ENCODE measurements around the gene FLT4. TPM values are rescaled to one million over a fixed set of nuclear protein-coding genes. Genes with fewer than 3 reads are reported as not detected.
A peak's percentile ranks its signal among the peaks of the same experiment; 100 is the strongest.

The FLT4 gene
- total RNA-seq, 2 donors from 2014 or later: 18.0 to 29.6 TPM

DNA sequence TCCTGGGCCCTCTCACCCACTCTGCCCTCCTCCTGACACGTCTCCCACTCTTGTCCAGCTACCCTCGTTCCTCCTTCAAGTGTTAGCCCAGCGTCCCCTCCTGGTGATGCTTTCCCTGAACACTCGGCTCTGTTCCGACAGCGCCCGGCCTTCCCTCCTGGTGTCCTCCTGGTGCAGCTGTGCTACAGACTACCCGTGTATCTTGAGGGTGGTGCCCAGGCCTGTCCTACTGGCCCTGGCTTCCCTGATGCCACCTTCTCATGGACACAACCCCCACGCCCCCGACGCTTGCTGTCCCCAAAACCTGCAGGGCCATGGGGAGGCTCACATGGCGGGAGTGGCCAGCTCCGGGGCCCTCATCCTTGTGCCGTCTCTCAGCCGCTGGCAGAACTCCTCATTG lies 36.7 kb downstream of the FLT4 start:
- intact Hi-C loops (cut with DNase I): no loop called here
- DNase-seq (ENCODE audit: low spot score): no peak

DNA sequence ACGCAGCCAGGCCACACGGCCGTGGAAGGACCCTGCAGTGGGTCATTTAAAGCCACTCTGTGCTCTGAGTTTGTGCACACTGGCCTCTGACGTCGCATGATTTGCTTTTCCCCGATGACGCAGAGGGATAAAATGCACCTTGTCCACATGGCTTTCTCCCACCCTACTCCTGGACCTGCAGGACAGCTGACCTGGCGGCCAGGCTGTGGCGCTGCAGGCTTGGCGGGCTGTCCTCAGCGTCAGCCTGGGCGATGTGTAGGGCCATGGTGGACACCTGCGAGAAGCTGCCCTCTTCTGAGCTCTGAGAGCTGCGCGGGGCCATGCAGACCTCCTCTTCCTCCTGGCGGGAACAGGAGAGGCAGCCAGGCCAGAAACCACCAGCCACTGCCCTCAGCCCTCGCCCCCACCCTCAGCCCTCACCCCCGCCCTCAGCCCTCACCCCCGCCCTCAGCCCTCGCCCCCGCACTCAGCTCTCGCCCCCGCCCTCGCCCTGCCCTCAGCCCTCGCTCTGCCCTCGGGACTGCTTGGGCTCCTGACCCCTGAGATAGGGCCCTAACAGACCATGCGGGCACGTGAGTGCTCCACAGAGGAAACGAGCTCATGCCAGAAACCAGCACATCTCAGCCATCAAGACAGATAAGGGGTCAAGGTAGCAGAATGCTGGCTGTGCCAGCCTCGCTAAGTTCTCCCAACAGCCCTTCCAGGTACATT lies 38.1 kb downstream of the FLT4 start:
- no peak for DNase-seq (ENCODE audit: low spot score)
- intact Hi-C loops (cut with DNase I): no loop called here

DNA sequence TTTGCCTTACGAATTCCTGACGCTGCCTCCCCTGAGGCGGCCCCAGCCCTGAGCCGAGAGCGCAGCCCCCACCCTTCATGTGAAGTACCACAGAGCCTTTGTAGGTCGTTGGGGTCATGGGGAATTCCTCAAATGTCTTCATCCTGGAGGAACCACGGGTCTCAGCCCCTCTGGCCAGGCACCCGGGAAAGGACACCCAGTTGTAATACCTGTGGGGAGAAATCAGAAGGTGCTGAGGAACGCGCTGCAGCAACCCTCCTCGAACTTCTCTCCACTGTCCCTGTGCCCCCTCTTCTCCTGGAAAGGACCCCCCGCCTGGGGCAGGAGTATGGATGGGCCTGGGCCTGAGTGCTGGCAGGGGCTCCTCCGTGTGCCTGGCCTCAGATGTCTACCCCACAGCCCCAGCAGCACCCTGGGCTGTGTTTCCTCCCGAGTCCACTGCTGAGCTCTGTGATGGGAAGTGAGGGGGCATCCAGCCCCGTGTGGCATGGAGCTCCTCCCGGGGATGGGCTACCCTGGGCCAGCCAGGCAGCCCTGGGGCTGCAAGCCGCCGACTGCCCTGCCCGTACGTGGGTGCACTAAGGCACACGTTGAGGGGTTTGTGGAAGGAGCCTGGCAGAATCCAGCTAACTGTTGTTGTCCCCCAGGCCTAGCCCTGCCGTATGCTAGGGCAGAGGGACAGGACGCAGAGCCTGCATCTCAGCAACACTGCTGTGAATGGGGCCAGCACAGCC lies 39.4 kb downstream of the FLT4 start:
- no peak for DNase-seq (ENCODE audit: low spot score)
- intact Hi-C loops (cut with DNase I): no loop called here

DNA sequence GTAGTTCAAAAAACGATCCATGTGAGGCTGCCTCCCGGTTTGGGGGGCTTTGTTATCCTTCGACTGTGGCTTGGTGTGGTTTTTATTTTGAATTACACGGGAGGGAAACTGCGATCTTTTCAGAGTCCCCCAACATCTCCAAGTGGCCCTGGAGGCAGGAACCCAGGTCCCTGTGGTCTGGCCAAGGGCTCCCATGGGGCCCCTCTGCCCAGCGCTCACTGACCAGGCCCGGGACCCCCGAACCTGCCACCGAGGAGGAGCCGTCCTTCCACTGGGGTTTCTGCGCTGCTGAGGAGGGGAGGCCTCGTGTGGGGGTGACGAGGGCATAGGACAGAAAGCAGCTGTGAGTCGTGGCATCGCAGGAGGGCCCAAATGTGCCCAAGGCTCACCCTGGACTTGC lies 40.0 kb downstream of the FLT4 start:
- no peak for DNase-seq (ENCODE audit: low spot score)
- intact Hi-C loops (cut with DNase I): no loop called here

DNA sequence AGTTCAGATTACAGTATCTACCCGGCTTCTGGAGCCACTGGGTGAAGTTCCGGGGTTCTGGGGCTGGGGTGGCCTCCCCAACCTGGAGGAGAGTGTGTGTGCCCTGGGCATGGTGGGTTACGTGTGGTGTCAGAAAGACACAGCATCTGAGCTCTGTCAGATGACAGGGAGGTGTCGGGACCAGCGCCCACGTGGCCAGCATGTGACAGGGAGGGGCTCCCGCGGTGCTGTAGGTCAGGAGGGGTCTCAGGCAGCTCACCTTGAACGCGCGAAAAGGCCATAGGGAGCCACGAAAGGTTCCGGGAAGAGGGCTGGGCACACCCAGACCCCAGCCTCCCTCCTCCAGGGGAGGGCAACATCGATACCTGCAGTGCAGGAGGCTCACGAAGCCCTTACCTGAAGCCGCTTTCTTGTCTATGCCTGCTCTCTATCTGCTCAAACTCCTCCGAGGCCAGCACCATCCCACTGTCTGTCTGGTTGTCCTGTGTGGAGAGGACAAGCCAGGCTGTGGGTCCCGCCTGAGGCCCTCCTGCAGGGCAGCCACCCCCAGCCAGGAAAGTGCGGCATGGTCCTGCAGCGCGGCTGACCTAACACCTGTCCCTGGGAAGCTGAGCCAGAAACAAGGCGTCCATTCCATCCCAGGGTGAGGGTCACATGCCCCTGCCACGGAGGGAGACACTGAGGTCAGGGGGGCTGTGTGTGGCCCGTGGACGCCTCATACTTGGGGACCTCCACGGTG lies 40.7 kb downstream of the FLT4 start:
- no peak for DNase-seq (ENCODE audit: low spot score)
- intact Hi-C loops (cut with DNase I): no loop called here

DNA sequence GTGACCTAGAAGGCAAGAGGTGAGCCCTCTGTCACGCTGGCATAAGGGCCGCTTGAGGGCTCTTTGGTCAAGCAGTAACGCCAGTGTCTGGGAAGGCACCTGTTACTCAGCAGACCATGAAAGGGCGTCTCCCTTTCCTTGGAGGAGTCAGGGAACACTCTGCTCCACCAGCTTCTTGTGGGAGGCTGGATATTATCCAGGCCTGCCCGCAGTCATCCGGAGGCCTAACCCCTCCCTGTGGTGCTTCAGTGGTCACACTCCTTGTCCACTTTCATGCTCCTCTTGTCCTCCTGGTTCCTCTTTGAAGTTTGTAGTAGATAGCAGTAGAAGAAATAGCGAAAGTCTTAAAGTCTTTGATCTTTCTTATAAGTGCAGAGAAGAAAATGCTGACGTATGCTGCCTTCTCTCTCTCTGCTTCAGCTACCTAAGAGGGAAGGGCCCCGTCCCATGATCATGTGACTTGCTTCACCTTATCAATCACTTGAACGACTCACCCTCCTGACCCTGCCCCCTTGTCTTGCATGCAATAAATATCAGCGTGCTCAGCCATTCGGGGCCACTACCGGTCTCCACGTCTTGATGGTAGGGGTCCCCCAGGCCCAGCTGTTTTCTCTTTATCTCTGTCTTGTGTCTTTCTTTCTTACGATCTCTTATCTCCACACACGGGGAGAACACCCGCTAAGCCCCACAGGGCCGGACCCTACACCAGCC lies 41.4 kb downstream of the FLT4 start:
- intact Hi-C loops (cut with DNase I): no loop called here
- DNase-seq (ENCODE audit: low spot score): peak; percentile 31

DNA sequence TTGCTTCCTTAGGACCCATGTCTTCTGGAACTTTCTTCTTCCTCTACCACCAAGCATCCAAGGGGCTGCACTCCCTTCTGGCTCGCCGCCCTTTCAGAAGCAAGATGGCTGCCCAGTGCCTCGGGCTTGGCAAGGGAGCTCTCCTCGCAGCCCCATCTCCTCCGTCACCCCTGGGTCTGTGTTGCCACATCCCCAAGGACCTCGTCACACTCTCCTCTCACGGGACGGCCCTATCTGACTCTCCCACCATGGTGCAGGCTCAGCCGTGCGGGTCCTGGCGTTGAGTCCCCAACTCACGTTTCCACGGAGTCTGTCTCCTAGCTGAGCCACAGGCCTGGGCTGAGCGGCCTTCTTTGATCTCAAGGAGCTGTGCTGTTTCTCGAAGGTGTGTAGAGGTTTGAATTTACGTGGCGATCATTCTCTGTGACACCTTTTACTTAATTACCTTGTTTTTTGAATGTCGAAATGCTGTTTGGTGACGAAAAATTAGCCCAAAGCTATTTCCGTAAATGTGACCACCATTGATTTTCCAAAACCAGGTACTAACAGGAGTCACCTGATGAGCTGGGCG lies 43.1 kb downstream of the FLT4 start:
- peak; percentile 62 for DNase-seq (ENCODE audit: low spot score)
- intact Hi-C loops (cut with DNase I): no loop called here

DNA sequence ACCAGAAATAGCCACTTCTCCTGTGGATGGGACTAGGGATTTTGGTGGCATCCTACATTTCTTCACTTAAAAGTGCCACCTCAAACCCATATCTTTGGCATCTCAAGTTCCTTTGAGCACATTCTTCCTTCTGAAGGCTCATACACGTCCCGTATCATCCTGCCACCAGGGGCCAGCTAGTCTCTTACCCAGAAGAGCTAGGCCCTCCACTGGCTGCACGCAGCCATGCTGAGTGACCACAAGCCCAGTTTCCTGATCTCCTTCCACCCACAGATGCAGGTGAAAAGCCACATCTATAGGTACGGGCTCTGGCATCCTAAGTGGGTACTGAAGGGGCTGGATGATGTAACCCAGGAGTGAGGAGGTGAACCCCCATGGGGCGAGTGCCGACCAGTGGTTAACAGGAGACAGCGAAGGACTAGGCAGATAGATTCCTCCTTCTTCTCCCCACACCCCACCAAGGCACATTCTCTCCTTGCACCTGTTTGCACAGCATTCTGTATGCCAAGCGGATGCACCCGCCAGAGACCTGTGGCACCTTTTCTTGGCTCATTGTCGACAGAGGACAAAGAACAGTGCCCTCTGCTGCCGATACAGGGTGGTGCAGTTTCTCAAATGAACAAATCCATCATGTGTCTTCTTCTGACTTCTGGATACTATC lies 43.7 kb downstream of the FLT4 start:
- intact Hi-C loops (cut with DNase I): no loop called here
- peak; percentile 69 for DNase-seq (ENCODE audit: low spot score)

DNA sequence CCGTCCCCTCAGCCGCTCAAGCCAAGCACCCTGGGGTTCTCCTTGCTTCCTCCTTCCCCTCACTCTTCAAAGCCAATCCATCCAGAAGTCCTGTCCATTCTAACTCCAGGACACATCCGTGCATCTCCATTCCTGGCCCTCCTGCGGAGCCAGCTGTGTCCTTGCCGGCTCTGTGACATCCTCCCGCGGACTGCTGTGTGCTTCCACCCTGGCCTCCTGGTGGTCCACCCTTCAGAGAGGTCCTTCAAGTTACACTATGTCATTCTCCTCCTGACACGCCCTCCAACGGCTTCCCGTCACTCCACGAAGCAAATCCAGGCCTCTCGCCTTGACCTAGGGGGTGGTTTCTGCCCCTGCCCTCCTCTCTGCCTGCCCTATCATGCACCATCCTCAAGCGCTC lies 45.1 kb downstream of the FLT4 start:
- DNase-seq (ENCODE audit: low spot score): peak; percentile 76
- intact Hi-C loops (cut with DNase I): no loop called here

DNA sequence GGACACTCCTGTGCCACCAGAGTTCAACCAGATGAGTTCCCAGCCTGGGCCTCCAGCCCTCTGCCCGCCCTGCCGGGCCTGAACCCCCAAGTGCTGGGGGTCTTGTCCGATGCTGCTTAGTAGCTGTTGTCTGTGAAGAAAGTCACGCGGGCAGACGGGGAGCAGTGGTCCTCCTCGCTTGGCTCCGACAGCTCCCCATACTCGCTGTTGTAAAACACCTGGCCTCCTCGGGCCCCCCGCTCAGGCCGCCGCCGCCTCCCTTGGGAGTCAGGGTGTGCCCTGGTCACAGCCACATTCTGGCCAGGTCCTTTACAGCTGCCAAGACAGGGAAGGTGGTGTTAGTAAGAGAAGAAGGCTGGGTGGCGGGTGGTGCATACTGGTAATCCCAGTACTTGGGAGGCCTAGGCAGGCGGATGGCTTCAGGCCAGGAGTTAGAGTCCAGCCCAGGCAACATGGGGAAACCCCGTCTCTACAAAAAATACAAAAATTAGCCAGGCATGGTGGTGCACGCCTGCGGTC lies 46.3 kb downstream of the FLT4 start:
- peak; percentile 69 for DNase-seq (ENCODE audit: low spot score)
- intact Hi-C loops (cut with DNase I): no loop called here

DNA sequence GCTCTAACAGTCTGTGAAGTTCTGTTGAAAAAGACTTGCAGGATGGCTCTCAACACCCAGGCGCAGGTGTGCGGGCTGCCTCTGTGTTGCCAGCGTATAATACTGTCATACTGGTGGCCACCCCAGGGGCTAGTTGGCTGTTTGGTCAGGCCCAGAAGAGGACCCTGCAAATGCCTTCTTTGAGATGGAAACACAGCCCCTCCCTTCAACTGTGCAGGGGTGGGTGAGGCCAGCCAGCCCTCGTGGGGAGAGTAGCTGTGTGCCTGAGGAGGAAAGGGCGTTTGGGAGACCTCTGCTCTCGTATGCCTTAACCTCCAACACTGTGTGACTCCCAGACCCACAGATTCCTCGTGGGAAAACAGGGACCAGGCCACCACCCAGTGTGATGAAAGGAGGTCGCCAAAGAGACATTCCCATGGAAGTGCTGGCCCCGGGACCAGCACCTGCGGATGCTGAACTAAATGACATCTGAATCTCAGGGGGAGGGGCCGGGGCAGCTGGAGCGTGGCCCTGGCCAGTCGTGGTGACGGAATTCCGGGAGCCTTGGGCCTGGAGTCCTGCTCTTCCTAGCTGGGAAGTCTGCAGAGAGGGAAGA lies 46.8 kb downstream of the FLT4 start:
- peak; percentile 71 for DNase-seq (ENCODE audit: low spot score)
- intact Hi-C loops (cut with DNase I): no loop called here

DNA sequence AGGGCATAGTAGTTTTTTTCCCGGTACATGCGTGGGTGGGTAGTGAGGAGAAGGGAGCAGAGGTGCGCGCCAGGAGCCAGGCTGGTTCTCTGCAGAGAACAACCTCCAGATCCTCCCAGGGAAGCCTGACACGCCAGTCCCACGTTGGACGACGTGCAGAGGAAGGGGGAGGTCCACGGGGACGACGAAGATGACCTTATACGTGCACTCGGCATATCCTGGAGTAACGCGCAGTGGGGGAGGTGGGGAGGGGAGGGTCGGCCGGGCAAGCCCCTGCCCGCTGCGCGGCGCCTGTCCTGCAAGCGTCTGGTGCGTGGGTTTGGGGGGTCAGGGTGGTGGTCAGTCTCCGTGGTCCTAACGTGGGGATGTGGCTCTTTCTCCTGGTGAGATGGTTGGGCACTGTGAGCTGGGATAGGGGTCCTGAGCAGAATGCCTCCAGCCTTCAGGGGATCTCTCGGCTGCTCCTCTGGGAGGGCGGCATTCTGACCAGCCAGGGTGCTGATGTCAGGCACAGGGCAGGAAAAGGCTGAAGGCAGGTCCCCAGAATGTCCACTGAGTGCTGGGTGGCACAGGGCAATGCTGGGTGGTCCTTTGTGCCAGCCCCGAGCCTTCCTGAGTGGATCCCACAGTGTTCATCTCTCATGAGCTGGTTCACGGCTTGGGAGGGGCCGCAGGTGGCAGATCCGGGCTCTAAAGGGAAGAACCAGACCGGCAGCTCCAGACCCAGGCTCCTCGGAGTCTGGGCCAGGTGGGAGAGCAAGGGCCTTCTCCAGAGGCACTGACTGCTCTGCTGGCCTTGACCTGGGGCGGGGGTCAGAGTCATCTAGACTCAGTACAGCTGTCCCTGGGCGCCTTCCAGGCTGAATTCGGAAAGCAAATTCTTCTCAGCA lies 47.6 kb downstream of the FLT4 start:
- DNase-seq (ENCODE audit: low spot score): peak; percentile 50
- intact Hi-C loops (cut with DNase I): no loop called here

DNA sequence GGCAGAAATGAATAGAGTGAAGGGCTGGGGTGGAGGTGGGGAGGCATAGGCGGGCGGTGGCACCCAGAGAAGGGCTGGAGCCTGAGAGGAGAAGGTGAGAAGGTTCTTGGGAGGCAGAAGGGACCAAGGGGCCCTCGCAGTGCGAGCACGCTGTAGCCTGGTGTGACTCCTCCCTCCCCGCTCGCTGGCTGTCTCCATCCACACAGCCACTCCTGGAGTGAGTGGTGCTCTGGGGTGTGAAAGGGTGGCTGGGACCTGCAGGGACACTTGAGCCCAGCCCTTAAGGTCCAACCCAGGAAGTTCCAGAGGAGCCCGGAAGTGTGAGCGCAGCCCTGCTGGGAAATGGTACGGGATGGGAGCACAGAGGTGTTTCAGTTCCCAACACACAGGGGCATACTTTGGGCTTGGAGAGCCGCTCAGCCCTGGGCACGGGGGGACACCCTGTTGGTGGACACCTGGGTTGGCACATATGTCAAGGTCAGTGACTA lies 48.8 kb downstream of the FLT4 start:
- DNase-seq (ENCODE audit: low spot score): peak; percentile 53
- intact Hi-C loops (cut with DNase I): no loop called here

DNA sequence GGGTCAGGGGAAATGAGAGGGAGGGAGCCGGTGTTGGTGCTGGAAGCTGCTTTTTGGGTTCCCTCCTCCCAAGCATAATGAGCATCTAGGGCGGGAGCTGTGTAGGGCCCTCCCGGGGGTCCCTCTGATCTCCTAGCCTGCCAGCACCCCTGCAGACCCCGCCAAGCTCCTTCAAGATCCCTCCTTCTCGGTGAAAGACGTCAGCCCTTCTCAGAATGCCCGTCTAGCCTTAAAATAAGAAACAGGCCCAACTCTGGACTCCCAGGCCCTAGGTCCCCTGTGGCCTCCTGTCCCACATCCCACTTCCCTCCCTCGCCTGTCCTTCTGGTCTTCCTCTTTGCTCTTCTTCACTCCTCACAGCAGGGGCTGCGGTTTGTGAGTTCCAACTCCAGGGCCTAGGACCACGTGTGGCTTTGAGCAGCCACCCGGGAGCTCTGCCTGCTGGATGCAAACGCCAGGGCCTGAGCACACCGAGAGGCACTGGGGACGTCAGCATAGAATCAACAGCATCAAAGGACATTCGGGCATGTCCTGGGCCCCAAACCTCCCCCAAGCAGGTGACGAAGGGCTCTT lies 49.3 kb downstream of the FLT4 start:
- peak; percentile 49 for DNase-seq (ENCODE audit: low spot score)
- intact Hi-C loops (cut with DNase I): no loop called here

DNA sequence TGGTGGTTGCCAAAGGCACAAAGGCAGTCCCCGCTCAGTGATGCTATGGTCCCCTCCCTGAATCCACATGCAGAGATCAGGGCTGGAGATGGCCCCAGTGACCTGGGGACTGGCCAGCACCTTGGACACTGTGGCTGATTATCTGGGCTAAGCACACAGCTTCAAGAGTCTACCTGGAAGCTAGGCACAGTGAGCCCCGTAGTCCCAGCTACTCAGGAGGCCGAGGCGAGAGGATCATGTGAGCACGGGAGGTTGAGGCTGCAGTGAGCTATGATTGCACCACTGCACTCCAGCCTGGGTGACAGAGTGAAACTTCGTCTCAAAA lies 49.8 kb downstream of the FLT4 start:
- peak; percentile 67 for DNase-seq (ENCODE audit: low spot score)
- intact Hi-C loops (cut with DNase I): no loop called here

DNA sequence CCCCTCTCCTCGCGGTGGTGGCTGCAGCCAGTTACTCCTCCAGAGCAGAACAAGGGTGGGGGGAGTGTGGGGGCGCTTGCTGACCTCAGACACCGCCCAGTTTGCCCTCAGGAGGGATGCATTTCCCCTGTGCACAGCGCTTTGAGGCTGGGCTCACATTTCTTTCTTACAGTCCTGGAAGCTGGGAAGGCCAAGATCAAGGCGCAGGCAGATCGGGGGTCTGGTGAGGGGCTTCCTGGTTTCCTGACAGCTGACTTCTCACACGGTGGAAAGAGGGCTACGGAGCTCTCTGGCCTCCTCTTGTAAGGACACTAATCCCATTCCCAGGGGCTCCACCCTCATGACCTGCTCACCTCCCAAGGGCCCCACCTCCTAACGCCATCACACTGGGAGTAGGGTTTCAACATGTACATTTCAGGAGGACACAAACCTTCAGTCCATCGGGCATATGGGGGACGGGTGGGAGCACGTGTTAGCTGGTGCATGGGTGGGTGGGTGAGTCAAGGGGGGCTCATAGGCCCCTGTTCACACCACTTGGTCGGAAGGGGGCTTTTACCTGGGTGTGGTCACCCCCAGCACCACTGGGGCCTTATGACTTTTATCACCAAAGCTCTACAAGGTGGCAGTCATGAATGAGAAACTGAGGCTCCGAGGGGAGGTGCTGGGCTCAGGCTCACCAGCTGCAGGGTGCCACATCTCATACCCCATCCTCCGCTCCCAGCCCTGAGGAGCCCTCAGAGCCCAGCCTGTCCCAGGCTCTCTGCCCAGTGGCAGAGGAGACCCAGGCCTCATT lies 50.4 kb downstream of the FLT4 start:
- peak; percentile 66 for DNase-seq (ENCODE audit: low spot score)
- intact Hi-C loops (cut with DNase I): no loop called here
